ENCODE data around the gene VWA1. TPM values are rescaled to one million over a fixed set of nuclear protein-coding genes. Genes with fewer than 3 reads are reported as not detected.
"Not testable (repeated sequence)": the region's sequence is repeated elsewhere in the genome, so short reads cannot be mapped to it uniquely, and the experiment has no call there.

Gene VWA1
- total RNA-seq, 1 donor from 2014 or later, result 0.27 TPM

- intact Hi-C loops (cut with micrococcal nuclease), result no loop called here
Observed at GRCh38 chr1:1434131-1434823, 1.2 kb upstream of the VWA1 start.

- intact Hi-C loops (cut with micrococcal nuclease), result no loop called here
Observed at GRCh38 chr1:1434824-1435105, 725 bp upstream of the VWA1 start.

- intact Hi-C loops (cut with micrococcal nuclease), result no loop called here
Observed at GRCh38 chr1:1435911-1436629, 580 bp downstream of the VWA1 start.

GRCh38 chr1:1436630-1437032 lies 1.1 kb downstream of the VWA1 start:
- intact Hi-C loops (cut with micrococcal nuclease), result no loop called here

GRCh38 chr1:1437033-1437903 lies 1.8 kb downstream of the VWA1 start:
- intact Hi-C loops (cut with micrococcal nuclease), result no loop called here

- intact Hi-C loops (cut with micrococcal nuclease), result no loop called here
Observed at GRCh38 chr1:1437904-1438376, 2.5 kb downstream of the VWA1 start.

GRCh38 chr1:1438531-1439381 lies 3.3 kb downstream of the VWA1 start:
- intact Hi-C loops (cut with micrococcal nuclease), result no loop called here

- intact Hi-C loops (cut with micrococcal nuclease), result loop anchor here (2.0 kb wide), 1 partner anchor 41 kb away; the partner anchor contains the start of gene CCNL2
Observed at GRCh38 chr1:1439546-1440261, 4.2 kb downstream of the VWA1 start.

GRCh38 chr1:1440262-1441001 lies 4.9 kb downstream of the VWA1 start:
- intact Hi-C loops (cut with micrococcal nuclease), result loop anchor here (2.0 kb wide), 1 partner anchor 42 kb away; the partner anchor contains the start of gene CCNL2

- intact Hi-C loops (cut with micrococcal nuclease), result loop anchor here (2.0 kb wide), 1 partner anchor 42 kb away; the partner anchor contains the start of gene CCNL2
Observed at GRCh38 chr1:1441002-1441888, 5.8 kb downstream of the VWA1 start.

GRCh38 chr1:1442069-1442770 lies 6.7 kb downstream of the VWA1 start:
- intact Hi-C loops (cut with micrococcal nuclease), result no loop called here

GRCh38 chr1:1446631-1447030 lies 11.1 kb downstream of the VWA1 start:
- intact Hi-C loops (cut with micrococcal nuclease), result not testable (repeated sequence)

GRCh38 chr1:1449099-1449739 lies 13.7 kb downstream of the VWA1 start, which contains the start of gene ATAD3C:
Gene ATAD3C, plus strand, starts transcription at chr1:1449689. Its CDS starts 995 bp downstream, at chr1:1450684.
- intact Hi-C loops (cut with micrococcal nuclease), result no loop called here

GRCh38 chr1:1450616-1451015 lies 15.1 kb downstream of the VWA1 start:
- intact Hi-C loops (cut with micrococcal nuclease), result not testable (repeated sequence)

- intact Hi-C loops (cut with micrococcal nuclease), result no loop called here
Observed at GRCh38 chr1:1451696-1452364, 16.3 kb downstream of the VWA1 start.

GRCh38 chr1:1452365-1452739 lies 16.9 kb downstream of the VWA1 start:
- intact Hi-C loops (cut with micrococcal nuclease), result not testable (repeated sequence)

GRCh38 chr1:1452882-1453281 lies 17.4 kb downstream of the VWA1 start:
- intact Hi-C loops (cut with micrococcal nuclease), result no loop called here

Data from T-helper 2 cell treated with Interferon-gamma antibody and Interleukin-4, amounts not matched to agents 100 ng/mL and 5 ng/mL, for 36 hours (primary cell).